K562 (cell line): Measurements from ENCODE around the gene FBN1. TPM values are rescaled to one million over a fixed set of nuclear protein-coding genes. Genes with fewer than 3 reads are reported as not detected.

Experiments used
- ATAC-seq: fragments of 200-7000 bp; cut with Tn5 transposase; 3 replicates; pipeline ENCODE4 v1.9.1; 2020; ENCODE audit warnings: moderate library complexity
- BruUV-seq: library from RNA; stranded (reverse); fragments of 400-500 nt; replicated peaks from 2 replicates; lab custom pipeline; 2021; lab: Mats Ljungman, UMichigan
- CTCF ChIA-PET: fragments of 300-600 bp; formaldehyde crosslinking; extraction: SDS; loops from one replicate; lab custom pipeline; 2021; ENCODE audit warnings: low intra/inter-chr PET ratio; lab: Yijun Ruan, JAX
- POLR2A ChIA-PET: fragments of 300-600, 350-650 bp; sonication (Branson Sonifier 250); formaldehyde crosslinking; extraction: SDS; loops from one replicate; lab custom pipeline; 2021; ENCODE audit warnings: antibody characterized with exemption, inconsistent platforms; lab: Yijun Ruan, JAX
- DNase-seq, 4 experiments: peaks; one replicate each; pipeline versions ENCODE4 v3.0.0 to v3.0.0-alpha.2; 2011 to 2018; ENCODE audit warnings: low spot score in 3 of 4, mixed read lengths in 3 of 4; ENCODE audit errors: extremely low read depth in 1 of 4
- FAIRE-seq: peaks from 2 replicates; lab custom pipeline; 2011; peaks lifted over from hg19 to GRCh38; lab: Jason Lieb, UNC
- H2AFZ ChIP-seq: 2 replicates; pipeline ENCODE4 v1.6.0; 2011; ENCODE audit warnings: low read depth, low read length, control low read depth, inconsistent platforms
- H3K27ac ChIP-seq: fragments of 200-600 bp; 3 replicates; pipeline ENCODE4 v1.8.0; 2011; ENCODE audit warnings: low read depth, mild to moderate bottlenecking, control low read depth, inconsistent platforms, low read length, moderate library complexity, mixed read lengths; ENCODE audit errors: extremely low read depth
- H3K27me3 ChIP-seq, 2 experiments: fragments of 300-600 bp in 1 of 2; 2 replicates in 1 of 2; 3 replicates in 1 of 2; pipeline versions ENCODE4 v1.6.0 to v1.8.0; 2011; ENCODE audit warnings: inconsistent platforms in 2 of 2, low read length in 2 of 2, mild to moderate bottlenecking in 1 of 2, mixed read lengths in 1 of 2, moderate library complexity in 1 of 2; ENCODE audit not compliant: control insufficient read depth in 2 of 2, insufficient read depth in 2 of 2
- H3K36me3 ChIP-seq: fragments of 300-600 bp; 3 replicates; pipeline ENCODE4 v1.8.0; 2011; ENCODE audit warnings: mild to moderate bottlenecking, low read length, inconsistent platforms; ENCODE audit not compliant: control insufficient read depth, insufficient read depth
- H3K4me1 ChIP-seq, 2 experiments: fragments of 200-600 bp in 1 of 2; replicated peaks in 1 of 2; 2 replicates in 1 of 2; 3 replicates in 1 of 2; pipeline versions ENCODE4 v1.5.1 to v1.8.0; 2011; ENCODE audit warnings: inconsistent platforms in 2 of 2, low read length in 2 of 2, mild to moderate bottlenecking in 1 of 2, mixed read lengths in 1 of 2, moderate library complexity in 1 of 2; ENCODE audit not compliant: control insufficient read depth in 2 of 2, insufficient read depth in 2 of 2
- H3K4me2 ChIP-seq: 2 replicates; pipeline ENCODE4 v1.6.1; 2011; ENCODE audit warnings: low read length, control low read depth, inconsistent platforms, mixed read lengths; ENCODE audit not compliant: insufficient read depth
- H3K4me3 ChIP-seq: fragments of 200-600 bp; sonication (generic), shearing (Covaris generic); 2 replicates; pipeline ENCODE4 v1.5.1; 2016; ENCODE audit warnings: control low read depth, inconsistent platforms
- H3K79me2 ChIP-seq: fragments of 200-600 bp; 3 replicates; pipeline ENCODE4 v1.8.0; 2011; ENCODE audit warnings: low read length, inconsistent platforms; ENCODE audit not compliant: control insufficient read depth, insufficient read depth
- H3K9ac ChIP-seq, 2 experiments: 2 replicates each; pipeline versions ENCODE4 v1.6.0 to v1.6.1; 2011; ENCODE audit warnings: low read depth in 2 of 2, low read length in 2 of 2, control low read depth in 1 of 2, inconsistent platforms in 1 of 2, mild to moderate bottlenecking in 1 of 2, mixed read lengths in 1 of 2; ENCODE audit not compliant: insufficient read depth in 1 of 2
- H3K9me1 ChIP-seq: one replicate; pipeline ENCODE4 v1.6.0; 2011; ENCODE audit warnings: inconsistent platforms, mild to moderate bottlenecking, low read length, moderate library complexity; ENCODE audit not compliant: control insufficient read depth, insufficient read depth
- H3K9me3 ChIP-seq: replicated peaks from 2 replicates; pipeline ENCODE4 v1.5.1; 2011; ENCODE audit warnings: low read depth, low read length, inconsistent platforms; ENCODE audit not compliant: control insufficient read depth, insufficient read depth
- H4K20me1 ChIP-seq: replicated peaks from 2 replicates; pipeline ENCODE4 v1.6.1; 2011; ENCODE audit warnings: low read length, inconsistent platforms, mixed read lengths; ENCODE audit not compliant: control insufficient read depth, insufficient read depth
- FOSL1 ChIP-seq: fragments of 200-800 bp; sonication (Bioruptor generic); conservative IDR thresholded peaks from 2 replicates; pipeline ENCODE4 v1.6.1; 2016; ENCODE audit warnings: missing genetic modification characterization, missing compliant biosample characterization
- HDAC8 ChIP-seq: fragments of 450-650 bp; IDR thresholded peaks from 2 replicates; pipeline ENCODE4 v1.6.1; 2016; ENCODE audit warnings: mild to moderate bottlenecking, missing genetic modification characterization, moderate library complexity, missing compliant biosample characterization
- PRDM10 ChIP-seq: fragments of 450-650 bp; IDR thresholded peaks from 2 replicates; pipeline ENCODE4 v1.6.1; 2018; ENCODE audit not compliant: partially characterized antibody
- SMAD2 ChIP-seq: fragments of 150-350 bp; IDR thresholded peaks from 2 replicates; pipeline ENCODE4 v1.6.1; 2014; ENCODE audit warnings: low read depth, mild to moderate bottlenecking, low read length
- WGBS: fragments of 100-300 bp; shearing (Covaris generic); methylation state at CpG from one replicate; pipeline ENCODE4 v1.1.6; 2016; ENCODE audit warnings: low coverage, mixed read lengths; ENCODE audit not compliant: insufficient coverage; ENCODE audit errors: missing lambda C conversion rate; 5-methylcytosine and 5-hydroxymethylcytosine counted together
- in situ Hi-C: fragments of 300-500 bp; cut with MboI; formaldehyde crosslinking; loops from 4 replicates; pipeline ENCODE4 v1.15.0; 2018; ENCODE audit warnings: inconsistent platforms, mixed read lengths
- intact Hi-C: fragments of 100-400 bp; cut with micrococcal nuclease; formaldehyde crosslinking; loops from 2 replicates; pipeline ENCODE4 v1.14.2; 2022
- polyA plus RNA-seq, 8 experiments: library from polyadenylated mRNA; depleted of rRNA in 4 of 8; stranded (reverse) in 5 of 8; unstranded in 3 of 8; fragments of >200 nt; fragmentation: Nextera tagmentation in 2 of 8; fragmentation: Illumina TruSeq in 1 of 8; extraction: Ambion mirVana in 2 of 8; extraction: Trizol in 1 of 8; gene quantifications; 2 replicates each; pipeline versions ENCODE4 v1.2.1 to v1.2.3, GENCODE V29; 2011 to 2014; ENCODE audit warnings: inconsistent platforms in 1 of 8, missing spikeins in 1 of 8
- total RNA-seq, 7 experiments: library from RNA; depleted of rRNA in 6 of 7; stranded (reverse); fragments of >200 nt in 6 of 7; fragmentation: Illumina TruSeq in 2 of 7; extraction: Trizol in 2 of 7; gene quantifications; 2 replicates each; pipeline versions ENCODE4 v1.2.1 to v1.2.3, GENCODE V29; 2011 to 2021; ENCODE audit warnings: low replicate concordance in 1 of 7

The FBN1 gene
- total and polyA plus RNA-seq, 9 of the 15 experiments (the other 6 are each of a cell fraction or from before 2014, with no cell fraction given) = 0.15 to 1.2 (median 0.60) TPM

- 0% methylated on average over 3 of the region's 3 CpGs for WGBS
- no peak overlapping the region for H2AFZ ChIP-seq
- BruUV-seq = no TSS peak
Observed at GRCh38 chr15:48451241-48451640, 194.3 kb downstream of the FBN1 start.

GRCh38 chr15:48449734-48450133 lies 195.8 kb downstream of the FBN1 start:
- Histone ChIP-seq H3K27ac (no peak overlapping the region), H3K4me2 (no peak overlapping the region), H2AFZ (no peak overlapping the region), H3K4me3 (no peak overlapping the region), H3K9me3 (no peaks in the 10 kb centered on the region), H3K27me3 (peaks cover 0 to 3% of the 10 kb centered on the region in 2 experiments; a peak in 2 of 5 replicates), H3K79me2 (no peaks in the 10 kb centered on the region), H3K36me3 (no peaks in the 10 kb centered on the region), H3K4me1 (no peaks in the 10 kb centered on the region), H4K20me1 (no peaks in the 10 kb centered on the region), H3K9me1 (no peaks in the 10 kb centered on the region), H3K9ac (no peak overlapping the region)
- ATAC-seq (no peak), DNase-seq (no peak), FAIRE-seq (no peak)
- no peak for TF ChIP-seq PRDM10
- in situ Hi-C loops = no loop called here
- intact Hi-C loops = no loop called here
- WGBS = 12% methylated on average over 3 of the region's 3 CpGs
- BruUV-seq = no TSS peak
- CTCF ChIA-PET = no interaction called here
- POLR2A ChIA-PET = no interaction called here

More at GRCh38 chr15:48451241-48451640, 194.3 kb downstream of the FBN1 start:
- in situ Hi-C loops = no loop called here
- ChIA-PET CTCF (no interaction called here), POLR2A (interaction anchor here (0.6 to 1.3 kb wide), 2 partner anchors 14 to 1653 kb away, joined by 3 read pairs; no protein-coding TSS in a partner anchor)
- TF ChIP-seq SMAD2 = no peak
- TF ChIP-seq FOSL1 (tag) = no peak
- no peak for TF ChIP-seq HDAC8
- DNase-seq = no peak
- H3K9ac ChIP-seq = no peak overlapping the region
- H3K4me2 ChIP-seq = no peak overlapping the region
- H3K4me3 ChIP-seq = no peak overlapping the region
- no peaks in the 10 kb centered on the region for H4K20me1 ChIP-seq
- no peaks in the 10 kb centered on the region for H3K79me2 ChIP-seq
- no peak overlapping the region for H3K27ac ChIP-seq
- FAIRE-seq = peak; percentile 26
- no peaks in the 10 kb centered on the region for H3K36me3 ChIP-seq
- H3K9me1 ChIP-seq = no peaks in the 10 kb centered on the region
- H3K27me3 ChIP-seq = peaks cover 0 to 11% of the 10 kb centered on the region in 2 experiments; a peak in 2 of 5 replicates
- no peaks in the 10 kb centered on the region for H3K9me3 ChIP-seq
- H3K4me1 ChIP-seq = no peaks in the 10 kb centered on the region
- intact Hi-C loops = no loop called here
- no peak for ATAC-seq
